ENCODE measurements around the gene ZNF835.

Gene ZNF835

GRCh38 chr19:56619121-56619520 is 52.4 kb downstream of the ZNF835 start:
- TF ChIP-seq CTCF (IDR thresholded peaks at IDR 0.05), result no peak
- DNase-seq (ENCODE audit: low spot score), result no peak
- Histone ChIP-seq H3K4me3 (no peak overlapping the region), H3K27ac (no peak overlapping the region)

GRCh38 chr19:56617531-56617930 is 54.0 kb downstream of the ZNF835 start:
- no peak for TF ChIP-seq CTCF (IDR thresholded peaks at IDR 0.05)
- no peak overlapping the region for H3K4me3 ChIP-seq
- DNase-seq (ENCODE audit: low spot score), result no peak
- no peak overlapping the region for H3K27ac ChIP-seq

- no peak overlapping the region for H3K4me3 ChIP-seq
- no peak for TF ChIP-seq CTCF (IDR thresholded peaks at IDR 0.05)
- H3K27ac ChIP-seq, result no peak overlapping the region
- no peak for DNase-seq (ENCODE audit: low spot score)
Measured at GRCh38 chr19:56613639-56614038, 57.9 kb downstream of the ZNF835 start.

GRCh38 chr19:56612737-56613136 is 58.8 kb downstream of the ZNF835 start:
- no peak overlapping the region for H3K4me3 ChIP-seq
- no peak for DNase-seq (ENCODE audit: low spot score)
- no peak for TF ChIP-seq CTCF (IDR thresholded peaks at IDR 0.05)
- H3K27ac ChIP-seq, result no peak overlapping the region

All from coronary artery (tissue), 2 donors.